DND-41 (cell line): ENCODE measurements around the gene EVI5L.

Experiments used
- ATAC-seq: fragments of 200-7000 bp; cut with Tn5 transposase; 3 replicates; pipeline ENCODE4 v1.9.1; 2021; ENCODE audit warnings: low read depth; ENCODE audit not compliant: insufficient read depth
- DNase-seq: peaks from one replicate; pipeline ENCODE4 v3.0.0-alpha.2; 2020
- H2AFZ ChIP-seq: 2 replicates; pipeline ENCODE4 v1.6.0; 2012; ENCODE audit warnings: low read depth, low read length
- H3K27ac ChIP-seq: 2 replicates; pipeline ENCODE4 v1.5.1; 2012; ENCODE audit warnings: low read length, inconsistent platforms
- H3K27me3 ChIP-seq: fragments of 200-600 bp; sonication (generic); 2 replicates; pipeline ENCODE4 v1.6.0; 2012; ENCODE audit warnings: low read length, mild to moderate bottlenecking, inconsistent platforms; ENCODE audit not compliant: insufficient read depth, poor library complexity
- H3K36me3 ChIP-seq: 2 replicates; pipeline ENCODE4 v1.5.1; 2012; ENCODE audit warnings: low read length, inconsistent platforms; ENCODE audit not compliant: insufficient read depth
- H3K4me1 ChIP-seq: 2 replicates; pipeline ENCODE4 v1.5.1; 2012; ENCODE audit warnings: mild to moderate bottlenecking, low read length; ENCODE audit not compliant: insufficient read depth
- H3K4me2 ChIP-seq: 2 replicates; pipeline ENCODE4 v1.6.0; 2012; ENCODE audit warnings: mild to moderate bottlenecking, moderate library complexity, low read length, inconsistent platforms; ENCODE audit not compliant: insufficient read depth
- H3K4me3 ChIP-seq, 2 experiments: fragments of 200-600 bp in 1 of 2; shearing (Covaris generic) in 1 of 2; 2 replicates each; pipeline ENCODE4 v1.5.1; 2012 to 2016; ENCODE audit warnings: inconsistent platforms in 2 of 2, low read length in 2 of 2, mild to moderate bottlenecking in 2 of 2, low read depth in 1 of 2, moderate library complexity in 1 of 2
- H3K79me2 ChIP-seq: 2 replicates; pipeline ENCODE4 v1.6.0; 2012; ENCODE audit warnings: low read length, inconsistent platforms; ENCODE audit not compliant: insufficient read depth
- H3K9ac ChIP-seq: 2 replicates; pipeline ENCODE4 v1.6.0; 2012; ENCODE audit warnings: low read depth, mild to moderate bottlenecking, inconsistent platforms, low read length, moderate library complexity
- H3K9me3 ChIP-seq: 2 replicates; pipeline ENCODE4 v1.5.1; 2012; ENCODE audit warnings: low read length, moderate library complexity, mild to moderate bottlenecking, inconsistent platforms; ENCODE audit not compliant: insufficient read depth, severe bottlenecking
- H4K20me1 ChIP-seq: 2 replicates; pipeline ENCODE4 v1.6.0; 2012; ENCODE audit warnings: low read length; ENCODE audit not compliant: insufficient read depth
- EZH2 ChIP-seq: IDR thresholded peaks from 3 replicates; pipeline ENCODE4 v1.6.1; 2012; ENCODE audit warnings: borderline replicate concordance, low read depth, mild to moderate bottlenecking, moderate library complexity, low read length, inconsistent platforms; ENCODE audit not compliant: severe bottlenecking
- TF ChIP-seq, protein P1 (sequence below): IDR thresholded peaks from 2 replicates; pipeline ENCODE4 v1.5.1; 2012; ENCODE audit warnings: borderline replicate concordance, low read length, moderate library complexity, mild to moderate bottlenecking; ENCODE audit not compliant: poor library complexity, severe bottlenecking; ENCODE audit errors: extremely low read depth

Gene EVI5L

DNA sequence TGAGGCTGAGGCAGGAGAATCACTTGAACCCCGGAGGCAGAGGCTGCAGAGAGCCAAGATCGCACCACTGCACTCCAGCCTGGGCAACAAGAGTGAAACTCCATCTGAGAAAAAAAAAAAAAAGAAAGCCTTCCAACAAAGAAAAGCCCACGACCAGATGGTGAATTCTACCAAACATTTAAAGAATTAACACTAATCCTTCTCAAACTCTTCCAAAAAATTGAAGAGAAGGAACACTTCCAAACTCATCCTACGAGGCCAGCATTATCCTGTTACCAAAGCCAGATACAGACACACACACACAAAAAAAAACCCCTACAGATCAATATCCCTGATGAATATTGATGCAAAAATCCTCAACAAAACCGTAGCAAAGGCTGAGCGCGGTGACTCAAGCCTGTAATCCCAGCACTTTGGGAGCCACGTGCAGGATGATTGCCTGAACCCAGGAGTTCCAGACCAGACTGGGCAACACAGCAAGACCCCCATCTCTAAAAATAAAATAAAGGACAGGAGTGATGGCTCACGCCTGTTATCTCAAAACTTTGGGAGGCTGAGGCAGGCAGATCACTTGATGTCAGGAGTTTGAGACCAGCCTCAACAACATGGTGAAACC lies 6.2 kb upstream of the EVI5L start:
- H3K36me3 ChIP-seq: no peaks in the 10 kb centered on the region
- peaks cover 2% of the 10 kb centered on the region for H3K4me1 ChIP-seq
- DNase-seq: no peak
- H4K20me1 ChIP-seq: no peaks in the 10 kb centered on the region
- H3K9me3 ChIP-seq: peaks cover 2% of the 10 kb centered on the region
- no peak overlapping the region for H3K9ac ChIP-seq
- H3K79me2 ChIP-seq: no peaks in the 10 kb centered on the region
- H3K27ac ChIP-seq: no peak overlapping the region
- peaks cover 12% of the 10 kb centered on the region for H3K27me3 ChIP-seq
- H2AFZ ChIP-seq: no peak overlapping the region
- H3K4me3 ChIP-seq: no peak overlapping the region
- no peak overlapping the region for H3K4me2 ChIP-seq
- ATAC-seq: no peak
- no peak for TF ChIP-seq EZH2
- TF ChIP-seq, protein P1, sequence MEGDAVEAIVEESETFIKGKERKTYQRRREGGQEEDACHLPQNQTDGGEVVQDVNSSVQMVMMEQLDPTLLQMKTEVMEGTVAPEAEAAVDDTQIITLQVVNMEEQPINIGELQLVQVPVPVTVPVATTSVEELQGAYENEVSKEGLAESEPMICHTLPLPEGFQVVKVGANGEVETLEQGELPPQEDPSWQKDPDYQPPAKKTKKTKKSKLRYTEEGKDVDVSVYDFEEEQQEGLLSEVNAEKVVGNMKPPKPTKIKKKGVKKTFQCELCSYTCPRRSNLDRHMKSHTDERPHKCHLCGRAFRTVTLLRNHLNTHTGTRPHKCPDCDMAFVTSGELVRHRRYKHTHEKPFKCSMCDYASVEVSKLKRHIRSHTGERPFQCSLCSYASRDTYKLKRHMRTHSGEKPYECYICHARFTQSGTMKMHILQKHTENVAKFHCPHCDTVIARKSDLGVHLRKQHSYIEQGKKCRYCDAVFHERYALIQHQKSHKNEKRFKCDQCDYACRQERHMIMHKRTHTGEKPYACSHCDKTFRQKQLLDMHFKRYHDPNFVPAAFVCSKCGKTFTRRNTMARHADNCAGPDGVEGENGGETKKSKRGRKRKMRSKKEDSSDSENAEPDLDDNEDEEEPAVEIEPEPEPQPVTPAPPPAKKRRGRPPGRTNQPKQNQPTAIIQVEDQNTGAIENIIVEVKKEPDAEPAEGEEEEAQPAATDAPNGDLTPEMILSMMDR: no peak

DNA sequence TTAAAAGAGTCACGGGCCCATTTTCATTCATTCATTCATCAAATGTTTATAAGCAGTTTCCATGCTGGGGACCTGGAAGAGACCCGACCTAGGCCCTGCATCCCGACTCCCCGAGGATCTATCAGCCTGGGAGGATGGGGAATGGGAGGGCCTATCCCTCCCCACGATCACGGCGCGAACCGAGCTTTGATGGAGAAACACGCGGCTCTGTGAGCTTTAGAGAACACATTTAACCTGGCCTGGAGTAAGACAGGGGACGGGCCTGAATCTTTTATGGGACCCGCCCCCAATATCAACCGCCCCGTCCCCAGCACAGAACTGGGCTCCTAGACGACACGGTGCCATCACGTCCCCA lies 875 bp upstream of the EVI5L start:
- Histone ChIP-seq H2AFZ (peak overlapping the region; percentile 75), H3K9me3 (no peaks in the 10 kb centered on the region), H4K20me1 (peaks cover 12% of the 10 kb centered on the region; the same call in 1 of the 2 replicates), H3K36me3 (no peaks in the 10 kb centered on the region), H3K9ac (peak overlapping the region; percentile 34), H3K4me2 (peak overlapping the region; percentile 73), H3K4me3 (peak overlapping the region; percentile 2 to 53; a peak in 3 of 4 replicates), H3K27ac (peak overlapping the region; percentile 58), H3K27me3 (no peaks in the 10 kb centered on the region), H3K79me2 (peaks cover 21% of the 10 kb centered on the region), H3K4me1 (peaks cover 30% of the 10 kb centered on the region)
- no peak for DNase-seq
- no peak for ATAC-seq
- TF ChIP-seq EZH2: no peak
- TF ChIP-seq, protein P1: no peak

DNA sequence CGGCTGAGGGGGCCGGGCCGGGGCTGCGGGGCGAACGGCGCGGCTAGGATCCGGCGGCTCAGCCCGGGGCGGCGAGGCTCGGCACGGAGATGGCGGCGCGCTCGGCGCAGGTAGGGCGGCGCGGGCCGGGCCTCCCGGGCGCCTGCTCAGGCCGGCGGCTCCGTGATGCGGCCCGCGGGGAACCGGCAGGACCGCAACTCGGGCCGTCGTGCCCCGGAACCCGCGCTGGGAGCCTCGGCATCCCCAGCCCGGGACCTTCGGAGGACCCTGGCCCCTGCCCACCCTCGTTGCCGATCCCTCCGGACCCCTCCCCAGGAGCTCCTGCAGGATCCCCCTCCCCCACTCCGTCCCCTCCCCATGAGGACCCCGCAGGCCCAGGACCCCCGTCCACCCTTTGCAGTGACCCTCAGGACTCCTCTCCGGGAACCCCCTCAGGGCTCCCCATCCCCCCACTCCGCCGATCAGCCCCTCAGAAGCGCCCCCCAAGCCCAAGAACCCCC lies 304 bp downstream of the EVI5L start:
- peaks cover 12% of the 10 kb centered on the region; the same call in 1 of the 2 replicates for H4K20me1 ChIP-seq
- H3K4me2 ChIP-seq: peak overlapping the region; percentile 75
- peaks cover 30% of the 10 kb centered on the region for H3K4me1 ChIP-seq
- peak overlapping the region; percentile 58 to 68; a peak in 3 of 4 replicates for H3K4me3 ChIP-seq
- no peaks in the 10 kb centered on the region for H3K27me3 ChIP-seq
- peak overlapping the region; percentile 66 for H3K9ac ChIP-seq
- ATAC-seq (no peak), DNase-seq (no peak)
- peaks cover 25% of the 10 kb centered on the region for H3K79me2 ChIP-seq
- H3K9me3 ChIP-seq: no peaks in the 10 kb centered on the region
- 0 out of 2 replicates have a peak overlapping the region, but pooled peaks have one; percentile 38 for H2AFZ ChIP-seq
- H3K27ac ChIP-seq: peak overlapping the region; percentile 0; the same call in 1 of the 2 replicates
- TF ChIP-seq EZH2: no peak
- TF ChIP-seq, protein P1: no peak
- H3K36me3 ChIP-seq: no peaks in the 10 kb centered on the region
